PC-9 (cell line): ENCODE data around the gene NDUFA9. TPM values are rescaled to one million over a fixed set of nuclear protein-coding genes. Genes with fewer than 3 reads are reported as not detected.
A peak's percentile ranks its signal among the peaks of the same experiment; 100 is the strongest.

Source experiments
- BruUV-seq: library from RNA; stranded (reverse); fragments of 400-500 nt; replicated peaks from 2 replicates; lab custom pipeline; 2021; lab: Mats Ljungman, UMichigan
- CTCF ChIA-PET: fragments of 300-600 bp; sonication (Branson Sonifier 250); formaldehyde crosslinking; loops from one replicate; lab custom pipeline; 2022; ENCODE audit warnings: antibody characterized with exemption; lab: Charles Lee
- POLR2A ChIA-PET: fragments of 300-600 bp; sonication (Branson Sonifier 250); formaldehyde crosslinking; loops from one replicate; lab custom pipeline; 2022; ENCODE audit warnings: antibody characterized with exemption; ENCODE audit not compliant: unreplicated experiment; lab: Charles Lee
- DNase-seq, 2 experiments: peaks; one replicate each; pipeline versions ENCODE4 v3.0.0 to v3.0.0-alpha.2; 2015 to 2022; ENCODE audit warnings: mixed read lengths in 1 of 2
- H2AFZ ChIP-seq: fragments of 200-600 bp; sonication (generic); 2 replicates; pipeline ENCODE4 v1.8.1; 2017; ENCODE audit warnings: antibody characterized with exemption
- H3F3A ChIP-seq: fragments of 200-600 bp; sonication (generic); 2 replicates; pipeline ENCODE4 v1.8.1; 2017; ENCODE audit warnings: antibody characterized with exemption, mild to moderate bottlenecking, low read depth; ENCODE audit not compliant: insufficient read depth
- H3K27ac ChIP-seq: fragments of 200-600 bp; sonication (generic); 2 replicates; pipeline ENCODE4 v1.6.1; 2016; ENCODE audit warnings: mixed run types
- H3K27me3 ChIP-seq: fragments of 200-600 bp; sonication (generic); 2 replicates; pipeline ENCODE4 v1.6.1; 2016; ENCODE audit warnings: low read depth, mixed run types; ENCODE audit not compliant: insufficient read depth
- H3K36me3 ChIP-seq: fragments of 200-600 bp; sonication (generic); 2 replicates; pipeline ENCODE4 v1.6.1; 2016; ENCODE audit warnings: low read depth, mixed run types
- H3K4me1 ChIP-seq: fragments of 200-600 bp; sonication (generic); replicated peaks from 2 replicates; pipeline ENCODE4 v1.6.1; 2016; ENCODE audit warnings: mixed run types; ENCODE audit not compliant: insufficient read depth
- H3K4me2 ChIP-seq: fragments of 200-600 bp; sonication (generic); 2 replicates; pipeline ENCODE4 v1.6.1; 2017; ENCODE audit warnings: mixed run types
- H3K4me3 ChIP-seq: fragments of 200-600 bp; sonication (generic); 2 replicates; pipeline ENCODE4 v1.6.1; 2016; ENCODE audit warnings: mixed run types
- H3K79me2 ChIP-seq: fragments of 200-600 bp; sonication (generic); 2 replicates; pipeline ENCODE4 v1.6.1; 2017; ENCODE audit warnings: low read depth, mixed run types
- H3K9me2 ChIP-seq: fragments of 200-600 bp; sonication (generic); 2 replicates; pipeline ENCODE4 v1.8.1; 2017; ENCODE audit warnings: mild to moderate bottlenecking; ENCODE audit not compliant: insufficient read depth
- H3K9me3 ChIP-seq: fragments of 200-600 bp; sonication (generic); 2 replicates; pipeline ENCODE4 v1.8.1; 2016; ENCODE audit warnings: low read depth; ENCODE audit not compliant: insufficient read depth
- H4K20me1 ChIP-seq: fragments of 200-600 bp; sonication (generic); 2 replicates; pipeline ENCODE4 v1.8.1; 2017; ENCODE audit not compliant: insufficient read depth
- EZH2 ChIP-seq: fragments of 200-600 bp; sonication (generic); IDR thresholded peaks from 2 replicates; pipeline ENCODE4 v1.8.0; 2017; ENCODE audit warnings: antibody characterized with exemption, low read depth
- intact Hi-C: fragments of 100-400 bp; cut with micrococcal nuclease; formaldehyde crosslinking; loops from one replicate; pipeline ENCODE4 v1.10.0; 2022; ENCODE audit not compliant: unreplicated experiment
- total RNA-seq: library from RNA; stranded (reverse); gene quantifications from 2 replicates; pipeline ENCODE4 v1.2.3, GENCODE V29; 2021
- TF ChIP-seq, protein P1 (sequence below): fragments of 200-600 bp; sonication (generic); conservative IDR thresholded peaks from 2 replicates; pipeline ENCODE4 v1.6.1; 2017; ENCODE audit warnings: mixed run types, antibody characterized with exemption, mild to moderate bottlenecking, moderate library complexity

The NDUFA9 gene
- total RNA-seq, 1 experiment from 2014 or later, result 192 TPM

GRCh38 chr12:4645023-4645422, 3.9 kb upstream of the NDUFA9 start:
- no TSS peak for BruUV-seq
- CTCF ChIA-PET, result no interaction called here

GRCh38 chr12:4648104-4648500, 812 bp upstream of the NDUFA9 start:
- no TSS peak for BruUV-seq
- peak overlapping the region; percentile 99 for H2AFZ ChIP-seq
- H3K4me2 ChIP-seq, result peak overlapping the region; percentile 91
- DNase-seq, result no peak
- peaks cover 19% of the 10 kb centered on the region for H3K4me1 ChIP-seq
- H3K27me3 ChIP-seq, result 0 out of 2 replicates have a peak, but pooled peaks cover 10% of the 10 kb centered on the region
- intact Hi-C loops, result loop anchor here (5.0 kb wide), 1 partner anchor 111 kb away; the partner anchor contains the start of gene RAD51AP1
- H3K27ac ChIP-seq, result peak overlapping the region; percentile 84
- no peak for TF ChIP-seq EZH2
- TF ChIP-seq, protein P1, sequence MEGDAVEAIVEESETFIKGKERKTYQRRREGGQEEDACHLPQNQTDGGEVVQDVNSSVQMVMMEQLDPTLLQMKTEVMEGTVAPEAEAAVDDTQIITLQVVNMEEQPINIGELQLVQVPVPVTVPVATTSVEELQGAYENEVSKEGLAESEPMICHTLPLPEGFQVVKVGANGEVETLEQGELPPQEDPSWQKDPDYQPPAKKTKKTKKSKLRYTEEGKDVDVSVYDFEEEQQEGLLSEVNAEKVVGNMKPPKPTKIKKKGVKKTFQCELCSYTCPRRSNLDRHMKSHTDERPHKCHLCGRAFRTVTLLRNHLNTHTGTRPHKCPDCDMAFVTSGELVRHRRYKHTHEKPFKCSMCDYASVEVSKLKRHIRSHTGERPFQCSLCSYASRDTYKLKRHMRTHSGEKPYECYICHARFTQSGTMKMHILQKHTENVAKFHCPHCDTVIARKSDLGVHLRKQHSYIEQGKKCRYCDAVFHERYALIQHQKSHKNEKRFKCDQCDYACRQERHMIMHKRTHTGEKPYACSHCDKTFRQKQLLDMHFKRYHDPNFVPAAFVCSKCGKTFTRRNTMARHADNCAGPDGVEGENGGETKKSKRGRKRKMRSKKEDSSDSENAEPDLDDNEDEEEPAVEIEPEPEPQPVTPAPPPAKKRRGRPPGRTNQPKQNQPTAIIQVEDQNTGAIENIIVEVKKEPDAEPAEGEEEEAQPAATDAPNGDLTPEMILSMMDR, result no peak
- no peaks in the 10 kb centered on the region for H3K9me2 ChIP-seq
- peaks cover 30% of the 10 kb centered on the region for H3K79me2 ChIP-seq
- H3K9me3 ChIP-seq, result no peaks in the 10 kb centered on the region
- peak overlapping the region; percentile 86 for H3K4me3 ChIP-seq
- ChIA-PET POLR2A (interaction anchor here (0.6 kb wide), 2 partner anchors 47 to 326 kb away, joined by 4 to 5 read pairs; no protein-coding TSS in a partner anchor), CTCF (interaction anchor here (0.6 to 1.2 kb wide), 4 partner anchors 18 to 1348 kb away, joined by 3 to 12 read pairs (median 3); no protein-coding TSS in a partner anchor)
- no peaks in the 10 kb centered on the region for H3K36me3 ChIP-seq
- H4K20me1 ChIP-seq, result no peaks in the 10 kb centered on the region
- no peaks in the 10 kb centered on the region for H3F3A ChIP-seq

More at GRCh38 chr12:4645023-4645422, 3.9 kb upstream of the NDUFA9 start:
- Histone ChIP-seq H3K9me3 (no peaks in the 10 kb centered on the region), H3K27ac (no peak overlapping the region), H4K20me1 (no peaks in the 10 kb centered on the region), H3K4me1 (peaks cover 10% of the 10 kb centered on the region), H3K27me3 (0 out of 2 replicates have a peak, but pooled peaks cover 18% of the 10 kb centered on the region), H3F3A (no peaks in the 10 kb centered on the region), H3K4me2 (no peak overlapping the region), H3K4me3 (no peak overlapping the region), H3K9me2 (no peaks in the 10 kb centered on the region), H3K79me2 (peaks cover 10% of the 10 kb centered on the region), H2AFZ (no peak overlapping the region), H3K36me3 (no peaks in the 10 kb centered on the region)
- no peak for DNase-seq
- TF ChIP-seq, protein P1, result no peak
- TF ChIP-seq EZH2, result no peak
- intact Hi-C loops, result loop anchor here (5.0 kb wide), 1 partner anchor 108 kb away; the partner anchor contains the start of gene RAD51AP1
- POLR2A ChIA-PET, result no interaction called here

DNA sequence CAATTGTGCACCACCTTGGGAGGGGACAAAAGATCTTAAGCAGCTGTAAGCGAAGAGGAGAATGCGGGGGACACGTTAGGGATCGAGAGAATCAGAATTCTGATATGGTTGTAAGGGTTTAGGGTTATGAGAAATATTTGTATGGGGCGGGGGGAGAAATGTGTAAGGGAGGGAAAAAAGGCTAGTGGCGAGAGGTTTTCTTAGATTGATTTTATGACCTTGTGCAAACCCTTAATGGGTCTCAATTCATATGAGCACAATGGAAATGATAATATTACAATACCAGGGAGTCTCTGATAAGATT, 396 bp downstream of the NDUFA9 start:
- Histone ChIP-seq H3F3A (no peaks in the 10 kb centered on the region), H3K4me2 (peak overlapping the region; percentile 91), H3K9me2 (no peaks in the 10 kb centered on the region), H3K4me1 (peaks cover 19% of the 10 kb centered on the region), H3K9me3 (no peaks in the 10 kb centered on the region), H3K4me3 (peak overlapping the region; percentile 86), H3K36me3 (peaks cover 5% of the 10 kb centered on the region; the same call in 1 of the 2 replicates), H4K20me1 (no peaks in the 10 kb centered on the region), H3K79me2 (peaks cover 33% of the 10 kb centered on the region), H2AFZ (peak overlapping the region; percentile 99), H3K27me3 (no peaks in the 10 kb centered on the region), H3K27ac (peak overlapping the region; percentile 84)
- POLR2A ChIA-PET, result interaction anchor here (0.6 kb wide), 2 partner anchors 20 to 1250 kb away, joined by 3 read pairs; no protein-coding TSS in a partner anchor
- no TSS peak for BruUV-seq
- CTCF ChIA-PET, result interaction anchor here (0.7 to 1.2 kb wide), 2 partner anchors 45 to 1096 kb away, joined by 3 to 7 read pairs; no protein-coding TSS in a partner anchor
- TF ChIP-seq, protein P1, result no peak
- no peak for TF ChIP-seq EZH2
- intact Hi-C loops, result loop anchor here (1.0 to 5.0 kb wide), 2 partner anchors 45 to 112 kb away; partner anchors contain the start of gene RAD51AP1
- no peak for DNase-seq
